ENCODE data around the gene GABPB2.

The GABPB2 gene

GRCh38 chr1:151165281-151165737 lies 94.7 kb downstream of the GABPB2 start:
- no peak for DNase-seq (ENCODE audit: low read depth in 2 of 2)

- peak; percentile 91 to 93 for DNase-seq (ENCODE audit: low read depth in 2 of 2)
Measured at GRCh38 chr1:151165738-151166504, 95.4 kb downstream of the GABPB2 start, which contains the start of the genes LYSMD1 and SCNM1. Gene LYSMD1, minus strand, starts transcription at chr1:151165902. Its CDS starts 644 bp downstream, at chr1:151165258. Gene SCNM1, plus strand, starts transcription at chr1:151166144. Its CDS starts 9 bp downstream, at chr1:151166153.

GRCh38 chr1:151166505-151166956 lies 96.0 kb downstream of the GABPB2 start:
- DNase-seq (ENCODE audit: low read depth in 2 of 2), result no peak

- no peak for DNase-seq (ENCODE audit: low read depth in 2 of 2)
Measured at GRCh38 chr1:151167116-151167515, 96.6 kb downstream of the GABPB2 start.

DNA sequence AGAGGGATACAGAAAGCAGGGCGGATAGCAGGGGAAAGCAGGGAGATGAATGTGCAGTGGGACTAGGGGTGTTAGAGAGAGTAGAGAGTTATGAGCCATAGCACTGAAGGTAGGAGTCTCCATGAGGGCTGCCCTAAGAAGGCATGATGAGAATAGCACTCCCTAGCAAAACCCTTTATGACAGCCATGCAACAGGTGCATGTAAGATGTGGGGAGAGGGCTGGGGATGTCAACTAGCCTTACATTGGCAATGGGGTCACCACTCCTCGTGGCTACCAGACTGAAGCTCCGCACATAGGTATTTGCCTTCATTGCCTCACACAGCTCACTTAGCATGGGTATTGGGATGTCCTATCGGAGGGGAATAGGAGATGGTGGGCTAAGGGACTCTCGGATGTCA lies 100.6 kb downstream of the GABPB2 start:
- no peak for DNase-seq (ENCODE audit: low read depth in 2 of 2)

Data from stimulated activated CD8-positive, alpha-beta memory T cell treated with anti-CD3 and anti-CD28 coated beads, Interleukin-7, amount 100 ng/mL, for 4 hours (primary cell).